Measurements from ENCODE around the gene GSS. TPM values are rescaled to one million over a fixed set of nuclear protein-coding genes. Genes with fewer than 3 reads are reported as not detected.
A peak's percentile ranks its signal among the peaks of the same experiment; 100 is the strongest.

The GSS gene
- total RNA-seq, 1 experiment from 2014 or later, result 131 TPM

DNA sequence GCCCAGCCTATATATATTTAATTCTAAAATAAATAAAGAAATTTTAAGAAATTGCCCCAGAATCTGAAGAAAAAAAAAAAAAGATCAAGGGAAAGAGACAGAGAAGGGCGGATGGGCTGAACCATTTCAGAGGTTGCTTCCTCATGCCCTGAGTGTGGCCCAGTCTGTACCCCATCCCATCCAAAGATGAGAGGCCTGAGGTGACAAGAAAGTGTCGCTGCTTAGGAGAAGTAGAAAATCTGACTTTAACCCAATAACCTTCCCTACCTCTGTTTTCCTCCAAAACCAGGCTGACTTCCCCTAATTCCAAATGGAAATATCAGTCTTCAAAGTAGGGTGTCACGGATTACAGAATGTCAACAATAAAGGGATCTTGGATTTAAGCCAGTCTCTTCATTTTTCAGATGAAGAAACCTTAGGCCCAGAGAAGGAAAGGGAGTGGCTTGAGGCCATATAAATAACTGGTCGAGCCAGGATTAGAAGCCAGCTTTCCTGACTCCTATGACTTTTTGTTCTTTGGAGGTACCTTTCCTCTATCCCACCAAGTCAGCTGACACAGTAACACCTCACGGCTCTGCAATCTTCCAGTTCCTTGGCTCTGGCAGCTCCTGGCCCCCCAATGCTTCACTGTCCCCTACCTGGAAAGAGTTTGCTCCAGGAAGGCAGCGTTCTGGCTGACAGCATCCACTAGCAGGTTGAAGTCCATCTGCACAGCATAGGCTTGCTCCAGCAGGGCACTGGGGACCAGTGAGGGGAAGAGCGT is 10.1 kb downstream of the GSS start:
- Histone ChIP-seq H3K36me3 (ENCODE audit: low read depth) (peaks cover 49% of the 10 kb centered on the region), H4K20me1 (ENCODE audit: insufficient read depth) (no peaks in the 10 kb centered on the region), H3K79me2 (ENCODE audit: low read depth) (peaks cover 8% of the 10 kb centered on the region; the same call in 1 of the 2 replicates), H3K4me3 (no peak overlapping the region), H3K27me3 (ENCODE audit: insufficient read depth, low read depth) (no peaks in the 10 kb centered on the region), H3F3A (ENCODE audit: insufficient read depth, low read depth) (peaks cover 46% of the 10 kb centered on the region), H3K4me2 (peak overlapping the region; percentile 64), H3K9me3 (ENCODE audit: insufficient read depth, low read depth) (no peaks in the 10 kb centered on the region), H2AFZ (no peak overlapping the region), H3K9me2 (ENCODE audit: insufficient read depth) (no peaks in the 10 kb centered on the region), H3K4me1 (replicated peaks; ENCODE audit: insufficient read depth) (peaks cover 71% of the 10 kb centered on the region), H3K27ac (peak overlapping the region; percentile 81)
- no peak for TF ChIP-seq EZH2 (IDR thresholded peaks at IDR 0.05; ENCODE audit: low read depth)
- TF ChIP-seq, protein P1, sequence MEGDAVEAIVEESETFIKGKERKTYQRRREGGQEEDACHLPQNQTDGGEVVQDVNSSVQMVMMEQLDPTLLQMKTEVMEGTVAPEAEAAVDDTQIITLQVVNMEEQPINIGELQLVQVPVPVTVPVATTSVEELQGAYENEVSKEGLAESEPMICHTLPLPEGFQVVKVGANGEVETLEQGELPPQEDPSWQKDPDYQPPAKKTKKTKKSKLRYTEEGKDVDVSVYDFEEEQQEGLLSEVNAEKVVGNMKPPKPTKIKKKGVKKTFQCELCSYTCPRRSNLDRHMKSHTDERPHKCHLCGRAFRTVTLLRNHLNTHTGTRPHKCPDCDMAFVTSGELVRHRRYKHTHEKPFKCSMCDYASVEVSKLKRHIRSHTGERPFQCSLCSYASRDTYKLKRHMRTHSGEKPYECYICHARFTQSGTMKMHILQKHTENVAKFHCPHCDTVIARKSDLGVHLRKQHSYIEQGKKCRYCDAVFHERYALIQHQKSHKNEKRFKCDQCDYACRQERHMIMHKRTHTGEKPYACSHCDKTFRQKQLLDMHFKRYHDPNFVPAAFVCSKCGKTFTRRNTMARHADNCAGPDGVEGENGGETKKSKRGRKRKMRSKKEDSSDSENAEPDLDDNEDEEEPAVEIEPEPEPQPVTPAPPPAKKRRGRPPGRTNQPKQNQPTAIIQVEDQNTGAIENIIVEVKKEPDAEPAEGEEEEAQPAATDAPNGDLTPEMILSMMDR (conservative IDR thresholded peaks at IDR 0.05), result no peak
- intact Hi-C loops (cut with micrococcal nuclease; ENCODE audit: unreplicated experiment), result loop anchor here (2.0 kb wide), 1 partner anchor 17 kb away; no protein-coding TSS in a partner anchor
- ChIA-PET CTCF (no interaction called here), POLR2A (ENCODE audit: unreplicated experiment) (interaction anchor here (0.5 kb wide), 2 partner anchors 38 to 571 kb away, joined by 3 to 5 read pairs; no protein-coding TSS in a partner anchor)
- DNase-seq, result peak; percentile 16 to 81
- no TSS peak for BruUV-seq (replicated peaks)

DNA sequence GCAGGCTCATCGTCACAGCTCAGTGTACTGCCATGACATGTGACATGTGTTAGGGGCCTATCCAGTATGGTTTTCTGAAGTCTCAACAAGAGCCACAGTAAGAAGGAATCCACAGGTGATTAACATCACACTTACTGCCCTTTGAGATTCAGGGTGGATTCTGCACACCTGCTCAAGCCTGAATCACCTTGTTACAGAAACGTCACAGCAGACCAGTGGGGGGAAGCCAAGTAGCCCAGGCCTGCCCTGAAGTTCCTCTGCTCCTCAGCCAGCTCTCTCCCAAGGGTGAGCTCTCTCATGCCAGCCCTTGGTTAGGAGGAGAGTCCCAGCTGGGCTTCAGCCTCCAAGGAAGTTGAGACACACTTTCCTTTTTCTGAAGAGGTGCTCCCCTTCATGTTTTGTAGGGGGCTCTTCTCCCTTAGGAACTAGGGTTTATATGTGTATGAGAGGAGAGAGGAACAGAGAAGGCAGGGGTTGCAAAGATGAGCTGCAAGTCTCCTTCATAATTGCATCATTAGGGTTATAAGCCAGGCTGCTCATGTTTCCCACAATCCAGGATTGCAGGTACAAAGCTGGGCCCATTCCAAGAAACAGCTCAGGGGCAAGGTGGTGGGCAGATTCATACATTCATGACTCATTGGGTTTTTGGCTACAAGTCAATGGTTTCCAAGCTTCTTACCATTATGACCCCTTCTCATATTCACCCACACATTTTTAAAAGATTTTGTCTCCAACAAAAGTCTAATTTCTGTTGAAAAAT is 11.6 kb downstream of the GSS start:
- BruUV-seq (replicated peaks), result TSS peak; percentile 23
- DNase-seq, result peak; percentile 67 to 87
- Histone ChIP-seq H3K4me1 (replicated peaks; ENCODE audit: insufficient read depth) (peaks cover 63% of the 10 kb centered on the region), H3K4me3 (no peak overlapping the region; the same call in 1 of the 2 replicates), H3K9me3 (ENCODE audit: insufficient read depth, low read depth) (no peaks in the 10 kb centered on the region), H4K20me1 (ENCODE audit: insufficient read depth) (no peaks in the 10 kb centered on the region), H3F3A (ENCODE audit: insufficient read depth, low read depth) (peaks cover 46% of the 10 kb centered on the region), H3K79me2 (ENCODE audit: low read depth) (peaks cover 2% of the 10 kb centered on the region; the same call in 1 of the 2 replicates), H3K9me2 (ENCODE audit: insufficient read depth) (no peaks in the 10 kb centered on the region), H3K27me3 (ENCODE audit: insufficient read depth, low read depth) (no peaks in the 10 kb centered on the region), H3K4me2 (peak overlapping the region; percentile 66), H2AFZ (no peak overlapping the region), H3K27ac (peak overlapping the region; percentile 97), H3K36me3 (ENCODE audit: low read depth) (peaks cover 41% of the 10 kb centered on the region)
- ChIA-PET POLR2A (ENCODE audit: unreplicated experiment) (interaction anchor here (1.0 to 1.1 kb wide), 2 partner anchors 12 to 67 kb away, joined by 3 to 11 read pairs; partner anchors contain the start of genes GSS and MYH7B), CTCF (interaction anchor here (0.5 to 0.6 kb wide), 2 partner anchors 41 to 175 kb away, joined by 4 to 11 read pairs; no protein-coding TSS in a partner anchor)
- intact Hi-C loops (cut with micrococcal nuclease; ENCODE audit: unreplicated experiment), result loop anchor here (2.0 to 5.0 kb wide), 2 partner anchors 15 to 67 kb away; partner anchors contain the start of gene ACSS2
- TF ChIP-seq EZH2 (IDR thresholded peaks at IDR 0.05; ENCODE audit: low read depth), result no peak
- TF ChIP-seq, protein P1 (conservative IDR thresholded peaks at IDR 0.05), result no peak

DNA sequence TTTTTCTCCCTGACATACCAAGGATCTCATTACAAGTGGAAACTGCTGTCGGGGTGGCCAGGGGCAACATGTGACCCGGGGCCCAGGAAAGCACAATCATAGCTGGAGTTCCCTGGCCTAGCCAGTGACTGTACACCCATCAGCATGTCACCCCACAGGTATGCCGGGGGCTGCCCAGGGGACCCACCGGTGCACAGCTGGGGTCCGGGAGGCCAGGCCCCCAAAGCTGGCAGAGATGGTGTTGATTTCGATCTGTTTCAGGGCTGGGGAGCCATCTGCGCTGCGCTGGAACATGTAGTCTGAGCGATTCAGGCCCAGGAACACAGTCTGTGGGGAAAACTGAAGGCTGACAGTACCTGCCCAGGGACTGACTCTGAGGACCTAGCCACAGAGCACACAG is 13.3 kb downstream of the GSS start:
- Histone ChIP-seq H3K36me3 (ENCODE audit: low read depth) (peaks cover 40% of the 10 kb centered on the region), H2AFZ (no peak overlapping the region), H3K9me2 (ENCODE audit: insufficient read depth) (no peaks in the 10 kb centered on the region), H3K27me3 (ENCODE audit: insufficient read depth, low read depth) (no peaks in the 10 kb centered on the region), H3K27ac (peak overlapping the region; percentile 97; the same call in 1 of the 2 replicates), H3K4me2 (no peak overlapping the region), H3K4me1 (replicated peaks; ENCODE audit: insufficient read depth) (peaks cover 48% of the 10 kb centered on the region), H3K4me3 (no peak overlapping the region), H4K20me1 (ENCODE audit: insufficient read depth) (no peaks in the 10 kb centered on the region), H3K9me3 (ENCODE audit: insufficient read depth, low read depth) (no peaks in the 10 kb centered on the region), H3K79me2 (ENCODE audit: low read depth) (no peaks in the 10 kb centered on the region; the same call in 1 of the 2 replicates), H3F3A (ENCODE audit: insufficient read depth, low read depth) (peaks cover 49% of the 10 kb centered on the region)
- TF ChIP-seq, protein P1 (conservative IDR thresholded peaks at IDR 0.05), result no peak
- no peak for TF ChIP-seq EZH2 (IDR thresholded peaks at IDR 0.05; ENCODE audit: low read depth)
- DNase-seq, result no peak
- no TSS peak for BruUV-seq (replicated peaks)
- intact Hi-C loops (cut with micrococcal nuclease; ENCODE audit: unreplicated experiment), result loop anchor here (5.0 kb wide), 1 partner anchor 65 kb away; the partner anchor contains the start of gene ACSS2
- ChIA-PET CTCF (no interaction called here), POLR2A (ENCODE audit: unreplicated experiment) (no interaction called here)
